WTC11 (cell line): ENCODE data around the gene MARVELD3. TPM values are rescaled to one million over a fixed set of nuclear protein-coding genes. Genes with fewer than 3 reads are reported as not detected.
A peak's percentile ranks its signal among the peaks of the same experiment; 100 is the strongest.

Experiments used
- ATAC-seq: fragments of 200-7000 bp; cut with Tn5 transposase; 2 replicates; pipeline ENCODE4 v1.10.0; 2021; ENCODE audit warnings: mild to moderate bottlenecking, moderate library complexity
- CTCF ChIA-PET: fragments of 300-600 bp; sonication (Branson Sonifier 250); formaldehyde crosslinking; loops from one replicate; lab custom pipeline; 2021; ENCODE audit warnings: antibody characterized with exemption; lab: Charles Lee
- POLR2A ChIA-PET: fragments of 350-600 bp; sonication (Branson Sonifier 250); formaldehyde crosslinking; loops from one replicate; lab custom pipeline; 2021; ENCODE audit warnings: antibody characterized with exemption; lab: Charles Lee
- DNase-seq: peaks from one replicate; pipeline ENCODE4 v3.0.0; 2021; ENCODE audit warnings: low spot score
- H3K27ac Mint-ChIP-seq: 2 replicates; pipeline ENCODE4 v1.8.0; 2021; ENCODE audit warnings: mixed read lengths
- H3K27me3 Mint-ChIP-seq: 2 replicates; pipeline ENCODE4 v1.8.0; 2021; ENCODE audit warnings: low read depth, mild to moderate bottlenecking, moderate library complexity, mixed read lengths
- H3K36me3 Mint-ChIP-seq: 2 replicates; pipeline ENCODE4 v1.8.0; 2021; ENCODE audit warnings: mixed read lengths
- H3K4me1 Mint-ChIP-seq: 2 replicates; pipeline ENCODE4 v1.8.0; 2022; ENCODE audit warnings: mixed read lengths
- H3K4me3 Mint-ChIP-seq: 2 replicates; pipeline ENCODE4 v1.8.0; 2021; ENCODE audit warnings: mild to moderate bottlenecking, moderate library complexity, mixed read lengths
- H3K9me3 Mint-ChIP-seq: 2 replicates; pipeline ENCODE4 v1.8.0; 2021; ENCODE audit warnings: mixed read lengths
- CREM ChIP-seq: sonication (generic); formaldehyde crosslinking; IDR thresholded peaks from 2 replicates; pipeline ENCODE4 v1.8.1; 2022; ENCODE audit warnings: mild to moderate bottlenecking, missing genetic modification reagents, moderate library complexity
- FOXJ3 ChIP-seq: sonication (generic); formaldehyde crosslinking; IDR thresholded peaks from 2 replicates; pipeline ENCODE4 v1.9.0; 2021; ENCODE audit warnings: missing genetic modification reagents, mild to moderate bottlenecking, borderline replicate concordance
- GABPB1 ChIP-seq: sonication (generic); formaldehyde crosslinking; IDR thresholded peaks from 2 replicates; pipeline ENCODE4 v1.8.1; 2023; ENCODE audit warnings: mild to moderate bottlenecking, missing genetic modification reagents
- GRHL2 ChIP-seq: fragments of 250-450 bp; sonication (Bioruptor Pico); IDR thresholded peaks from 2 replicates; pipeline ENCODE4 v1.8.0; 2022; ENCODE audit warnings: mild to moderate bottlenecking, moderate library complexity; ENCODE audit not compliant: insufficient replicate concordance, severe bottlenecking
- JAZF1 ChIP-seq: fragments of 250-450 bp; sonication (Bioruptor Pico); IDR thresholded peaks from 2 replicates; pipeline ENCODE4 v1.9.0; 2021; ENCODE audit warnings: moderate library complexity, mild to moderate bottlenecking, inconsistent platforms
- KAT7 ChIP-seq: sonication (generic); formaldehyde crosslinking; IDR thresholded peaks from 2 replicates; pipeline ENCODE4 v1.8.1; 2023; ENCODE audit warnings: missing genetic modification reagents, mild to moderate bottlenecking, borderline replicate concordance
- NFYB ChIP-seq: sonication (generic); formaldehyde crosslinking; conservative IDR thresholded peaks from 2 replicates; pipeline ENCODE4 v1.8.0; 2022; ENCODE audit warnings: low read depth, missing genetic modification reagents
- NR1H2 ChIP-seq: sonication (generic); formaldehyde crosslinking; IDR thresholded peaks from 2 replicates; pipeline ENCODE4 v1.9.0; 2021; ENCODE audit warnings: mild to moderate bottlenecking, moderate library complexity, missing genetic modification reagents
- OVOL2 ChIP-seq: fragments of 250-450 bp; sonication (Bioruptor Pico); IDR thresholded peaks from 2 replicates; pipeline ENCODE4 v1.9.0; 2021; ENCODE audit warnings: mild to moderate bottlenecking, borderline replicate concordance
- RORB ChIP-seq: fragments of 250-450 bp; sonication (Bioruptor Pico); IDR thresholded peaks from 2 replicates; pipeline ENCODE4 v1.9.0; 2021; ENCODE audit warnings: mild to moderate bottlenecking
- SP1 ChIP-seq: sonication (generic); formaldehyde crosslinking; conservative IDR thresholded peaks from 2 replicates; pipeline ENCODE4 v1.8.1; 2022; ENCODE audit warnings: missing genetic modification reagents
- TCF7 ChIP-seq: sonication (generic); formaldehyde crosslinking; IDR thresholded peaks from 2 replicates; pipeline ENCODE4 v1.8.0; 2022; ENCODE audit warnings: mild to moderate bottlenecking, low read depth, missing genetic modification reagents, moderate library complexity
- ZNF232 ChIP-seq: sonication (generic); formaldehyde crosslinking; IDR thresholded peaks from 2 replicates; pipeline ENCODE4 v1.8.0; 2022; ENCODE audit warnings: mild to moderate bottlenecking, missing genetic modification reagents
- ZNF263 ChIP-seq: sonication (generic); formaldehyde crosslinking; IDR thresholded peaks from 2 replicates; pipeline ENCODE4 v1.8.1; 2022; ENCODE audit warnings: low read depth, mild to moderate bottlenecking, moderate library complexity, missing genetic modification reagents
- ZNF423 ChIP-seq: fragments of 250-450 bp; sonication (Bioruptor Pico); IDR thresholded peaks from 2 replicates; pipeline ENCODE4 v2.1.2; 2022; ENCODE audit warnings: mild to moderate bottlenecking, moderate library complexity
- total RNA-seq: library from RNA; stranded (reverse); gene quantifications from 3 replicates; pipeline ENCODE4 v1.2.3, GENCODE V29; 2021
- TF ChIP-seq, protein P1 (sequence below): sonication (generic); formaldehyde crosslinking; IDR thresholded peaks from 2 replicates; pipeline ENCODE4 v1.8.1; 2022; ENCODE audit warnings: missing genetic modification reagents, borderline replicate concordance
- TF ChIP-seq, protein P2 (sequence below): fragments of 250-450 bp; sonication (Bioruptor Pico); IDR thresholded peaks from 2 replicates; pipeline ENCODE4 v1.8.0; 2021; ENCODE audit warnings: mild to moderate bottlenecking
- TF ChIP-seq, protein P3 (sequence below): sonication (generic); formaldehyde crosslinking; IDR thresholded peaks from 2 replicates; pipeline ENCODE4 v1.8.0; 2023; ENCODE audit warnings: mild to moderate bottlenecking, missing genetic modification reagents
- TF ChIP-seq, protein P4 (sequence below): sonication (generic); formaldehyde crosslinking; IDR thresholded peaks from 2 replicates; pipeline ENCODE4 v1.8.1; 2023; ENCODE audit warnings: mild to moderate bottlenecking, missing genetic modification reagents
- TF ChIP-seq, protein P5 (sequence below): sonication (generic); formaldehyde crosslinking; conservative IDR thresholded peaks from 2 replicates; pipeline ENCODE4 v1.8.1; 2022; ENCODE audit warnings: mild to moderate bottlenecking, missing genetic modification reagents
- TF ChIP-seq, protein P6 (sequence below): sonication (generic); formaldehyde crosslinking; IDR thresholded peaks from 2 replicates; pipeline ENCODE4 v1.8.1; 2023; ENCODE audit warnings: mild to moderate bottlenecking, moderate library complexity, missing genetic modification reagents
- TF ChIP-seq, protein P7 (sequence below): sonication (generic); formaldehyde crosslinking; IDR thresholded peaks from 2 replicates; pipeline ENCODE4 v1.8.0; 2022; ENCODE audit warnings: mild to moderate bottlenecking, missing genetic modification reagents
- TF ChIP-seq, protein P8 (sequence below): sonication (generic); formaldehyde crosslinking; IDR thresholded peaks from 2 replicates; pipeline ENCODE4 v1.8.1; 2023; ENCODE audit warnings: mild to moderate bottlenecking, missing genetic modification reagents, moderate library complexity
- TF ChIP-seq, protein P9 (sequence below): sonication (generic); formaldehyde crosslinking; IDR thresholded peaks from 2 replicates; pipeline ENCODE4 v1.8.1; 2022; ENCODE audit warnings: mild to moderate bottlenecking, moderate library complexity, missing genetic modification reagents

Gene MARVELD3
- total RNA-seq, 1 experiment from 2014 or later, result 30.0 TPM

DNA sequence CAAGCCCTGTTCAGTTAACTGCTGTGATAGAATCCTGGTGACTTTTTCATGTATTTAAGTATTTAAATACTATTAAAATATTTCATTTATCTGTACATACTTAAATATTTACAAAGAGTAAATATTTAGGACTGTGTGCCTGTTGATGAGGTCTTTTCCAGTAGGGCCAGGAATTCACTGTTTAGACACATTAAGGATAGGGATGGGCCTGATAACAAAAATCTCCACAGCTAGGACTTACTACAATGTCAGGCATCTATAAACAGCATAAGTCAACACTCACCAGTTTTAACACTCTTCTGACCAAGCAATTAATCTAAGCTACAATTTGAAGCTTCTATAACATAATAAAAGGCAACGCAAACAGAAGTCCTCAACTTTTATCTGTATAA, 47.6 kb downstream of the MARVELD3 start:
- POLR2A ChIA-PET, result interaction anchor here (0.6 kb wide), 1 partner anchor 12 kb away, joined by 3 read pairs; no protein-coding TSS in a partner anchor

DNA sequence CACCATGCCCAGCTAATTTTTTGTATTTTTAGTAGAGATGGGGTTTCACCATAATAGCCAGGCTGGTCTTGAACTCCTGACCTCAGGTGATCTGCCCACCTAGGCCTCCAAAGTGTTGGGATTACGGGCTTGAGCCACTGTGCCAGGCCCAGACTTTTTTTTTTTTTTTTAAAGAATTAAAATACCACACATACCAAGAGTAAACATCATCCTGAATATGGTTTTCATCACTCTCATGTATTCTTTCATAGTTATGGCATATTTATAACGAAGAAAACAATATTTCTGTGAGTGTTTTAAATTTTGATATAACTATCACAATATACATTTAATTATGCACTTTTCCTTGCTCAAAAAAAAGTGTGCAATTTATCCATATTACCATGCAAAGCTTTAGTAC, 48.2 kb downstream of the MARVELD3 start:
- H3K36me3 Mint-ChIP-seq, result peaks cover 80% of the 10 kb centered on the region
- ChIA-PET POLR2A (interaction anchor here (0.6 kb wide), 1 partner anchor 13 kb away, joined by 3 read pairs; no protein-coding TSS in a partner anchor), CTCF (no interaction called here)
- ATAC-seq, result no peak
- no peak overlapping the region for H3K4me3 Mint-ChIP-seq
- no peaks in the 10 kb centered on the region for H3K4me1 Mint-ChIP-seq
- no peaks in the 10 kb centered on the region for H3K9me3 Mint-ChIP-seq
- DNase-seq, result no peak
- no peaks in the 10 kb centered on the region for H3K27me3 Mint-ChIP-seq
- H3K27ac Mint-ChIP-seq, result no peak overlapping the region
- TF ChIP-seq, protein P1, sequence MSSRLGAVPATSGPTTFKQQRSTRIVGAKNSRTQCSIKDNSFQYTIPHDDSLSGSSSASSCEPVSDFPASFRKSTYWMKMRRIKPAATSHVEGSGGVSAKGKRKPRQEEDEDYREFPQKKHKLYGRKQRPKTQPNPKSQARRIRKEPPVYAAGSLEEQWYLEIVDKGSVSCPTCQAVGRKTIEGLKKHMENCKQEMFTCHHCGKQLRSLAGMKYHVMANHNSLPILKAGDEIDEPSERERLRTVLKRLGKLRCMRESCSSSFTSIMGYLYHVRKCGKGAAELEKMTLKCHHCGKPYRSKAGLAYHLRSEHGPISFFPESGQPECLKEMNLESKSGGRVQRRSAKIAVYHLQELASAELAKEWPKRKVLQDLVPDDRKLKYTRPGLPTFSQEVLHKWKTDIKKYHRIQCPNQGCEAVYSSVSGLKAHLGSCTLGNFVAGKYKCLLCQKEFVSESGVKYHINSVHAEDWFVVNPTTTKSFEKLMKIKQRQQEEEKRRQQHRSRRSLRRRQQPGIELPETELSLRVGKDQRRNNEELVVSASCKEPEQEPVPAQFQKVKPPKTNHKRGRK, result no peak
- TF ChIP-seq NR1H2 (CRISPR knock-in tag) (no peak), OVOL2 (CRISPR knock-in tag) (no peak), ZNF263 (CRISPR knock-in tag) (no peak), CREM (no peak), NFYB (CRISPR knock-in tag) (no peak), SP1 (CRISPR knock-in tag) (no peak), FOXJ3 (no peak), TCF7 (CRISPR knock-in tag) (no peak), GRHL2 (CRISPR knock-in tag) (no peak)
- TF ChIP-seq, protein P2, sequence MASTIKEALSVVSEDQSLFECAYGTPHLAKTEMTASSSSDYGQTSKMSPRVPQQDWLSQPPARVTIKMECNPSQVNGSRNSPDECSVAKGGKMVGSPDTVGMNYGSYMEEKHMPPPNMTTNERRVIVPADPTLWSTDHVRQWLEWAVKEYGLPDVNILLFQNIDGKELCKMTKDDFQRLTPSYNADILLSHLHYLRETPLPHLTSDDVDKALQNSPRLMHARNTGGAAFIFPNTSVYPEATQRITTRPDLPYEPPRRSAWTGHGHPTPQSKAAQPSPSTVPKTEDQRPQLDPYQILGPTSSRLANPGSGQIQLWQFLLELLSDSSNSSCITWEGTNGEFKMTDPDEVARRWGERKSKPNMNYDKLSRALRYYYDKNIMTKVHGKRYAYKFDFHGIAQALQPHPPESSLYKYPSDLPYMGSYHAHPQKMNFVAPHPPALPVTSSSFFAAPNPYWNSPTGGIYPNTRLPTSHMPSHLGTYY, result no peak
- TF ChIP-seq, protein P3, sequence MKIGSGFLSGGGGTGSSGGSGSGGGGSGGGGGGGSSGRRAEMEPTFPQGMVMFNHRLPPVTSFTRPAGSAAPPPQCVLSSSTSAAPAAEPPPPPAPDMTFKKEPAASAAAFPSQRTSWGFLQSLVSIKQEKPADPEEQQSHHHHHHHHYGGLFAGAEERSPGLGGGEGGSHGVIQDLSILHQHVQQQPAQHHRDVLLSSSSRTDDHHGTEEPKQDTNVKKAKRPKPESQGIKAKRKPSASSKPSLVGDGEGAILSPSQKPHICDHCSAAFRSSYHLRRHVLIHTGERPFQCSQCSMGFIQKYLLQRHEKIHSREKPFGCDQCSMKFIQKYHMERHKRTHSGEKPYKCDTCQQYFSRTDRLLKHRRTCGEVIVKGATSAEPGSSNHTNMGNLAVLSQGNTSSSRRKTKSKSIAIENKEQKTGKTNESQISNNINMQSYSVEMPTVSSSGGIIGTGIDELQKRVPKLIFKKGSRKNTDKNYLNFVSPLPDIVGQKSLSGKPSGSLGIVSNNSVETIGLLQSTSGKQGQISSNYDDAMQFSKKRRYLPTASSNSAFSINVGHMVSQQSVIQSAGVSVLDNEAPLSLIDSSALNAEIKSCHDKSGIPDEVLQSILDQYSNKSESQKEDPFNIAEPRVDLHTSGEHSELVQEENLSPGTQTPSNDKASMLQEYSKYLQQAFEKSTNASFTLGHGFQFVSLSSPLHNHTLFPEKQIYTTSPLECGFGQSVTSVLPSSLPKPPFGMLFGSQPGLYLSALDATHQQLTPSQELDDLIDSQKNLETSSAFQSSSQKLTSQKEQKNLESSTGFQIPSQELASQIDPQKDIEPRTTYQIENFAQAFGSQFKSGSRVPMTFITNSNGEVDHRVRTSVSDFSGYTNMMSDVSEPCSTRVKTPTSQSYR, result no peak
- TF ChIP-seq, protein P4, sequence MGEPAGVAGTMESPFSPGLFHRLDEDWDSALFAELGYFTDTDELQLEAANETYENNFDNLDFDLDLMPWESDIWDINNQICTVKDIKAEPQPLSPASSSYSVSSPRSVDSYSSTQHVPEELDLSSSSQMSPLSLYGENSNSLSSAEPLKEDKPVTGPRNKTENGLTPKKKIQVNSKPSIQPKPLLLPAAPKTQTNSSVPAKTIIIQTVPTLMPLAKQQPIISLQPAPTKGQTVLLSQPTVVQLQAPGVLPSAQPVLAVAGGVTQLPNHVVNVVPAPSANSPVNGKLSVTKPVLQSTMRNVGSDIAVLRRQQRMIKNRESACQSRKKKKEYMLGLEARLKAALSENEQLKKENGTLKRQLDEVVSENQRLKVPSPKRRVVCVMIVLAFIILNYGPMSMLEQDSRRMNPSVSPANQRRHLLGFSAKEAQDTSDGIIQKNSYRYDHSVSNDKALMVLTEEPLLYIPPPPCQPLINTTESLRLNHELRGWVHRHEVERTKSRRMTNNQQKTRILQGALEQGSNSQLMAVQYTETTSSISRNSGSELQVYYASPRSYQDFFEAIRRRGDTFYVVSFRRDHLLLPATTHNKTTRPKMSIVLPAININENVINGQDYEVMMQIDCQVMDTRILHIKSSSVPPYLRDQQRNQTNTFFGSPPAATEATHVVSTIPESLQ (CRISPR knock-in tag), result no peak
- TF ChIP-seq, protein P5, sequence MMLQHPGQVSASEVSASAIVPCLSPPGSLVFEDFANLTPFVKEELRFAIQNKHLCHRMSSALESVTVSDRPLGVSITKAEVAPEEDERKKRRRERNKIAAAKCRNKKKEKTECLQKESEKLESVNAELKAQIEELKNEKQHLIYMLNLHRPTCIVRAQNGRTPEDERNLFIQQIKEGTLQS, result no peak

More for the DNA sequence above, 47.6 kb downstream of the MARVELD3 start:
- Mint-ChIP-seq H3K4me1 (no peaks in the 10 kb centered on the region), H3K27ac (peak overlapping the region; percentile 30; the same call in 1 of the 2 replicates), H3K4me3 (no peak overlapping the region), H3K27me3 (no peaks in the 10 kb centered on the region), H3K9me3 (no peaks in the 10 kb centered on the region), H3K36me3 (peaks cover 80% of the 10 kb centered on the region)
- no peak for TF ChIP-seq JAZF1
- no peak for TF ChIP-seq RORB
- TF ChIP-seq, protein P6, sequence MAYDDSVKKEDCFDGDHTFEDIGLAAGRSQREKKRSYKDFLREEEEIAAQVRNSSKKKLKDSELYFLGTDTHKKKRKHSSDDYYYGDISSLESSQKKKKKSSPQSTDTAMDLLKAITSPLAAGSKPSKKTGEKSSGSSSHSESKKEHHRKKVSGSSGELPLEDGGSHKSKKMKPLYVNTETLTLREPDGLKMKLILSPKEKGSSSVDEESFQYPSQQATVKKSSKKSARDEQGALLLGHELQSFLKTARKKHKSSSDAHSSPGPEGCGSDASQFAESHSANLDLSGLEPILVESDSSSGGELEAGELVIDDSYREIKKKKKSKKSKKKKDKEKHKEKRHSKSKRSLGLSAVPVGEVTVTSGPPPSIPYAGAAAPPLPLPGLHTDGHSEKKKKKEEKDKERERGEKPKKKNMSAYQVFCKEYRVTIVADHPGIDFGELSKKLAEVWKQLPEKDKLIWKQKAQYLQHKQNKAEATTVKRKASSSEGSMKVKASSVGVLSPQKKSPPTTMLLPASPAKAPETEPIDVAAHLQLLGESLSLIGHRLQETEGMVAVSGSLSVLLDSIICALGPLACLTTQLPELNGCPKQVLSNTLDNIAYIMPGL, result no peak
- TF ChIP-seq ZNF232 (CRISPR knock-in tag), result no peak
- TF ChIP-seq KAT7 (CRISPR knock-in tag), result no peak
- TF ChIP-seq, protein P7, sequence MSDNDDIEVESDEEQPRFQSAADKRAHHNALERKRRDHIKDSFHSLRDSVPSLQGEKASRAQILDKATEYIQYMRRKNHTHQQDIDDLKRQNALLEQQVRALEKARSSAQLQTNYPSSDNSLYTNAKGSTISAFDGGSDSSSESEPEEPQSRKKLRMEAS (CRISPR knock-in tag), result no peak
- TF ChIP-seq, protein P8, sequence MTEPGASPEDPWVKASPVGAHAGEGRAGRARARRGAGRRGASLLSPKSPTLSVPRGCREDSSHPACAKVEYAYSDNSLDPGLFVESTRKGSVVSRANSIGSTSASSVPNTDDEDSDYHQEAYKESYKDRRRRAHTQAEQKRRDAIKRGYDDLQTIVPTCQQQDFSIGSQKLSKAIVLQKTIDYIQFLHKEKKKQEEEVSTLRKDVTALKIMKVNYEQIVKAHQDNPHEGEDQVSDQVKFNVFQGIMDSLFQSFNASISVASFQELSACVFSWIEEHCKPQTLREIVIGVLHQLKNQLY (CRISPR knock-in tag), result no peak
- TF ChIP-seq, protein P9, sequence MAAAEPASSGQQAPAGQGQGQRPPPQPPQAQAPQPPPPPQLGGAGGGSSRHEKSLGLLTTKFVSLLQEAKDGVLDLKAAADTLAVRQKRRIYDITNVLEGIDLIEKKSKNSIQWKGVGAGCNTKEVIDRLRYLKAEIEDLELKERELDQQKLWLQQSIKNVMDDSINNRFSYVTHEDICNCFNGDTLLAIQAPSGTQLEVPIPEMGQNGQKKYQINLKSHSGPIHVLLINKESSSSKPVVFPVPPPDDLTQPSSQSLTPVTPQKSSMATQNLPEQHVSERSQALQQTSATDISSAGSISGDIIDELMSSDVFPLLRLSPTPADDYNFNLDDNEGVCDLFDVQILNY (CRISPR knock-in tag), result no peak
- no peak for TF ChIP-seq ZNF423 (CRISPR knock-in tag)
- no peak for TF ChIP-seq GABPB1 (CRISPR knock-in tag)
- DNase-seq (no peak), ATAC-seq (no peak)
- CTCF ChIA-PET, result no interaction called here
